ENCODE results near the gene MEF2C. TPM values are rescaled to one million over a fixed set of nuclear protein-coding genes. Genes with fewer than 3 reads are reported as not detected.

Gene MEF2C
- polyA plus RNA-seq, 3 donors: 32.0 to 89.3 (median 88.3) TPM

DNA sequence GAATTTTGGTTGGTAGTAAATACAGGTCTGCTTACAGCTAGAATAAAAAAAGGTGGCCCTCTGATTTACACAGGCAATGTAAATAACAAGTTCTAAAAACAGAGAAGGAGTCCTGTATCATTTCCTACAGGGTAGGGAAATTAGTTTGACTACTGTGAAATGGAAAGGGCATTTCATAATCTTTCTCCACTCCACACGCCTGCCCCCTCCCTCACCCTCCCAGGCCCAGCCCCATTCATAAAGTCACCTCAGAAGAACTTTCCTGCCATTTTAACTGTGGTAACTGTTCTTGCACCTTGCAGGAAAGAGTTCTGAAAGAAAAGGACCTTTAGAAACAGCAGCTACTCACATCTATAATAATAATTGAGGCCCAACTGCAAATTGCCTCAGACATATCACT lies 69.7 kb downstream of the MEF2C start:
- no peak overlapping the region for H2AFZ ChIP-seq (ENCODE audit: insufficient read depth, low read depth, low read length, poor library complexity, severe bottlenecking)
- no peak overlapping the region for H3K4me3 Mint-ChIP-seq
- peaks cover 5 to 19% of the 10 kb centered on the region in 2 donors for H3K36me3 ChIP-seq (replicated peaks in 1 of 2; ENCODE audit: control insufficient read depth in 1 of 2, insufficient read depth in 2 of 2, low read length in 2 of 2)
- no peak overlapping the region for H3K9ac ChIP-seq (ENCODE audit: insufficient read depth, low read length, poor library complexity, severe bottlenecking)
- WGBS (ENCODE audit: insufficient coverage): no CpG with 5 or more reads among the region's 1 CpG
- peaks cover 37% of the 10 kb centered on the region for H3K79me2 ChIP-seq (ENCODE audit: insufficient read depth, low read length)
- intact Hi-C loops (cut with micrococcal nuclease): no loop called here
- H3K27me3 ChIP-seq (ENCODE audit: control insufficient read depth in 2 of 2, insufficient read depth in 2 of 2, low read length in 2 of 2): no peaks in the 10 kb centered on the region
- no peaks in the 10 kb centered on the region for H3K9me3 Mint-ChIP-seq
- H3K36me3 Mint-ChIP-seq: peaks cover 40 to 51% of the 10 kb centered on the region in 2 donors
- H4K20me1 ChIP-seq (ENCODE audit: insufficient read depth, low read length): peaks cover 55% of the 10 kb centered on the region
- DNase-seq: peak in 2 of 3 donors; percentile 11 to 36
- no peaks in the 10 kb centered on the region for H3K27me3 Mint-ChIP-seq (ENCODE audit: low read depth in 3 of 3)
- TF ChIP-seq, protein P1, sequence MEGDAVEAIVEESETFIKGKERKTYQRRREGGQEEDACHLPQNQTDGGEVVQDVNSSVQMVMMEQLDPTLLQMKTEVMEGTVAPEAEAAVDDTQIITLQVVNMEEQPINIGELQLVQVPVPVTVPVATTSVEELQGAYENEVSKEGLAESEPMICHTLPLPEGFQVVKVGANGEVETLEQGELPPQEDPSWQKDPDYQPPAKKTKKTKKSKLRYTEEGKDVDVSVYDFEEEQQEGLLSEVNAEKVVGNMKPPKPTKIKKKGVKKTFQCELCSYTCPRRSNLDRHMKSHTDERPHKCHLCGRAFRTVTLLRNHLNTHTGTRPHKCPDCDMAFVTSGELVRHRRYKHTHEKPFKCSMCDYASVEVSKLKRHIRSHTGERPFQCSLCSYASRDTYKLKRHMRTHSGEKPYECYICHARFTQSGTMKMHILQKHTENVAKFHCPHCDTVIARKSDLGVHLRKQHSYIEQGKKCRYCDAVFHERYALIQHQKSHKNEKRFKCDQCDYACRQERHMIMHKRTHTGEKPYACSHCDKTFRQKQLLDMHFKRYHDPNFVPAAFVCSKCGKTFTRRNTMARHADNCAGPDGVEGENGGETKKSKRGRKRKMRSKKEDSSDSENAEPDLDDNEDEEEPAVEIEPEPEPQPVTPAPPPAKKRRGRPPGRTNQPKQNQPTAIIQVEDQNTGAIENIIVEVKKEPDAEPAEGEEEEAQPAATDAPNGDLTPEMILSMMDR (IDR thresholded peaks at IDR 0.05): no peak
- H3K4me1 ChIP-seq (ENCODE audit: control insufficient read depth in 1 of 2, insufficient read depth in 2 of 2, low read length in 2 of 2): peaks cover 23 to 24% of the 10 kb centered on the region in 2 donors
- peak overlapping the region in 6 of 7 donors; percentile 2 to 53 (median 26) for H3K27ac Mint-ChIP-seq
- no peak overlapping the region for H3K4me3 ChIP-seq (replicated peaks in 1 of 3; ENCODE audit: low read depth in 2 of 3, low read length in 3 of 3)
- H3K4me2 ChIP-seq (replicated peaks; ENCODE audit: extremely low read depth, low read length, poor library complexity, severe bottlenecking): peak overlapping the region; percentile 23
- H3K4me1 Mint-ChIP-seq: peaks cover 24% of the 10 kb centered on the region
- no peaks in the 10 kb centered on the region for H3K9me3 ChIP-seq (replicated peaks in 1 of 2; ENCODE audit: control insufficient read depth in 1 of 2, insufficient read depth in 1 of 2, low read length in 2 of 2)
- H3K27ac ChIP-seq (ENCODE audit: low read depth in 1 of 2, low read length in 2 of 2): peak overlapping the region; percentile 30 to 35

DNA sequence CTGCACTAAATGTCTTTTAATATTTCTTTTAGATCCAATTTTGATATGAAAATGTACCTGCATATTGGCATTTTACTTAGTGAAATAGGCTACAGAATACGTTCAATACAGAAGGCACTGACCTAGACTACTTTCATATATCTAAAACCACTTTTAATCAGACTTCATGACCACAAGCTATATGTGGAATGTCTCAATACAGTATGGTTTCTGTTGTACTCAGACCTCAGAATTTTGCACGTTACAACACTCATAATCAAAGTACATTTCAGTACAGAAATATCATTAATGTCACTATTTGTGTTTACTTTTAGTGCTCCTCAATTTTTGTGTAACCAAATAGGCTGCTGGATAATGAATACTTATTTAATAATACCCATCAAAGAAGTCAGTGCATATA lies 74.8 kb downstream of the MEF2C start:
- Histone ChIP-seq H3K9me3 (replicated peaks in 1 of 2; ENCODE audit: control insufficient read depth in 1 of 2, insufficient read depth in 1 of 2, low read length in 2 of 2) (no peaks in the 10 kb centered on the region), H3K36me3 (replicated peaks in 1 of 2; ENCODE audit: control insufficient read depth in 1 of 2, insufficient read depth in 2 of 2, low read length in 2 of 2) (peaks cover 19 to 27% of the 10 kb centered on the region in 2 donors), H3K4me1 (ENCODE audit: control insufficient read depth in 1 of 2, insufficient read depth in 2 of 2, low read length in 2 of 2) (peaks cover 6 to 7% of the 10 kb centered on the region in 2 donors), H4K20me1 (ENCODE audit: insufficient read depth, low read length) (peaks cover 51% of the 10 kb centered on the region), H3K9ac (ENCODE audit: insufficient read depth, low read length, poor library complexity, severe bottlenecking) (no peak overlapping the region), H3K27ac (ENCODE audit: low read depth in 1 of 2, low read length in 2 of 2) (no peak overlapping the region), H3K4me3 (replicated peaks in 1 of 3; ENCODE audit: low read depth in 2 of 3, low read length in 3 of 3) (no peak overlapping the region), H3K79me2 (ENCODE audit: insufficient read depth, low read length) (peaks cover 12% of the 10 kb centered on the region), H2AFZ (ENCODE audit: insufficient read depth, low read depth, low read length, poor library complexity, severe bottlenecking) (no peak overlapping the region), H3K27me3 (ENCODE audit: control insufficient read depth in 2 of 2, insufficient read depth in 2 of 2, low read length in 2 of 2) (no peaks in the 10 kb centered on the region), H3K4me2 (replicated peaks; ENCODE audit: extremely low read depth, low read length, poor library complexity, severe bottlenecking) (no peak overlapping the region)
- Mint-ChIP-seq H3K36me3 (peaks cover 47 to 48% of the 10 kb centered on the region in 2 donors), H3K27me3 (ENCODE audit: low read depth in 3 of 3) (no peaks in the 10 kb centered on the region), H3K9me3 (no peaks in the 10 kb centered on the region), H3K4me3 (no peak overlapping the region), H3K4me1 (peaks cover 15% of the 10 kb centered on the region), H3K27ac (no peak overlapping the region)
- no CpG with 5 or more reads among the region's 2 CpGs for WGBS (ENCODE audit: insufficient coverage)
- intact Hi-C loops (cut with micrococcal nuclease): no loop called here
- TF ChIP-seq, protein P1 (IDR thresholded peaks at IDR 0.05): no peak
- DNase-seq: no peak

Measured in CD14-positive monocyte (primary cell).